Measurements from ENCODE around the gene OTULIN. TPM values are rescaled to one million over a fixed set of nuclear protein-coding genes. Genes with fewer than 3 reads are reported as not detected.

Gene OTULIN
- total and polyA plus RNA-seq, 4 donors, result 8.6 to 44.4 (median 12.1) TPM

DNA sequence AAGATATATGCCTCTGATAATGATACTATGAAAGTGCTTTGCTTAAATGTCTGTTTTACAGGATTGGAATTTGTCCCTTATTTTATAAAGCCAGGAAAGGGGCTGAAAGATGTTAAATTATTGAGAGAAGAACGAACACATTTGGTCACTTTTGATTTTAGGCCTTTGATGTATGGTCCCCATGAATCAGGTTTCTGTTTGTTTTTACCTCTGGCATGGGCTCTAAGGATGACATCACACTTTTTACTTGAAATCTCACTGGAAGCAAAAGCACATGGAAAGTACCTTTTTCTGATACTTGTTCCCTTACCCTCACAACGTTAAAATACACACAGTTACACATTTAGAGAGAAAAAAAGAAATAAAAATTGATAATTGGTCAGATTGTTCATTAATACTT is 6.9 kb downstream of the OTULIN start:
- Histone ChIP-seq H3K36me3 (ENCODE audit: control insufficient read depth in 4 of 4, insufficient read depth in 3 of 4, low read depth in 1 of 4, low read length in 3 of 4) (peaks cover 0 to 5% (median 2%) of the 10 kb centered on the region in 4 donors), H3K27me3 (ENCODE audit: control insufficient read depth in 4 of 4, insufficient read depth in 4 of 4, low read length in 3 of 4) (no peaks in the 10 kb centered on the region), H3K4me1 (ENCODE audit: control insufficient read depth in 4 of 4, insufficient read depth in 4 of 4, low read length in 3 of 4) (peaks cover 15 to 66% (median 47%) of the 10 kb centered on the region in 4 donors), H3K9me3 (ENCODE audit: control insufficient read depth in 4 of 4, low read length in 3 of 4) (no peaks in the 10 kb centered on the region), H3K9ac (ENCODE audit: low read depth in 1 of 2, low read length in 2 of 2) (no peak overlapping the region), H3K27ac (ENCODE audit: low read depth in 1 of 2, low read length in 2 of 2) (peak overlapping the region; percentile 61 to 83), H3K4me3 (ENCODE audit: low read depth in 1 of 3, low read length in 3 of 3) (no peak overlapping the region)
- 21% methylated on average over 2 of the region's 2 CpGs for WGBS
- no peak for TF ChIP-seq EGR1 (IDR thresholded peaks at IDR 0.05; ENCODE audit: low read depth in 2 of 2)
- TF ChIP-seq MAX (IDR thresholded peaks at IDR 0.05), result no peak
- TF ChIP-seq NR2F2 (IDR thresholded peaks at IDR 0.05), result no peak
- no peak for TF ChIP-seq FOXA2 (IDR thresholded peaks at IDR 0.05)
- TF ChIP-seq CTCF (IDR thresholded peaks at IDR 0.05; ENCODE audit: low read depth, low read length, missing input control), result no peak
- no peak for TF ChIP-seq TAF1 (conservative IDR thresholded peaks at IDR 0.05)
- no peak for TF ChIP-seq SP1 (IDR thresholded peaks at IDR 0.05)
- TF ChIP-seq FOXA1 (IDR thresholded peaks at IDR 0.05), result no peak
- TF ChIP-seq, protein P1, sequence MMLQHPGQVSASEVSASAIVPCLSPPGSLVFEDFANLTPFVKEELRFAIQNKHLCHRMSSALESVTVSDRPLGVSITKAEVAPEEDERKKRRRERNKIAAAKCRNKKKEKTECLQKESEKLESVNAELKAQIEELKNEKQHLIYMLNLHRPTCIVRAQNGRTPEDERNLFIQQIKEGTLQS (IDR thresholded peaks at IDR 0.05), result no peak
- no peak for TF ChIP-seq JUND (IDR thresholded peaks at IDR 0.05)
- no peak for TF ChIP-seq ZBTB33 (IDR thresholded peaks at IDR 0.05)
- no peak for TF ChIP-seq RAD21 (IDR thresholded peaks at IDR 0.05)
- DNase-seq (ENCODE audit: low spot score), result no peak

GRCh38 chr5:14672082-14672481 is 7.6 kb downstream of the OTULIN start:
- peaks cover 15 to 62% (median 42%) of the 10 kb centered on the region in 4 donors for H3K4me1 ChIP-seq (ENCODE audit: control insufficient read depth in 4 of 4, insufficient read depth in 4 of 4, low read length in 3 of 4)
- TF ChIP-seq, protein P1 (IDR thresholded peaks at IDR 0.05), result no peak
- no peak for TF ChIP-seq FOXA2 (IDR thresholded peaks at IDR 0.05)
- no peak for TF ChIP-seq RXRA (IDR thresholded peaks at IDR 0.05)
- no peak for TF ChIP-seq ZBTB33 (IDR thresholded peaks at IDR 0.05)
- TF ChIP-seq HNF4A (conservative IDR thresholded peaks at IDR 0.05), result no peak
- no peak for TF ChIP-seq REST (IDR thresholded peaks at IDR 0.05)
- H3K9me3 ChIP-seq (ENCODE audit: control insufficient read depth in 4 of 4, low read length in 3 of 4), result no peaks in the 10 kb centered on the region
- no peak for DNase-seq (ENCODE audit: low spot score)
- no peaks in the 10 kb centered on the region for H3K27me3 ChIP-seq (ENCODE audit: control insufficient read depth in 4 of 4, insufficient read depth in 4 of 4, low read length in 3 of 4)
- H3K4me3 ChIP-seq (ENCODE audit: low read depth in 1 of 3, low read length in 3 of 3), result no peak overlapping the region
- H3K9ac ChIP-seq (ENCODE audit: low read depth in 1 of 2, low read length in 2 of 2), result no peak overlapping the region
- 84% methylated on average over 4 of the region's 4 CpGs for WGBS
- H3K27ac ChIP-seq (ENCODE audit: low read depth in 1 of 2, low read length in 2 of 2), result peak overlapping the region; percentile 61 to 83
- peaks cover 0 to 5% (median 2%) of the 10 kb centered on the region in 4 donors for H3K36me3 ChIP-seq (ENCODE audit: control insufficient read depth in 4 of 4, insufficient read depth in 3 of 4, low read depth in 1 of 4, low read length in 3 of 4)

Measured in liver (tissue), 9 donors.